Eye (tissue), 1 donor: ENCODE data around the gene WASF2.

ENCODE experiments used
- DNase-seq: peaks from one replicate; pipeline ENCODE4 v3.0.0-alpha.2; 2015

Gene WASF2

DNA sequence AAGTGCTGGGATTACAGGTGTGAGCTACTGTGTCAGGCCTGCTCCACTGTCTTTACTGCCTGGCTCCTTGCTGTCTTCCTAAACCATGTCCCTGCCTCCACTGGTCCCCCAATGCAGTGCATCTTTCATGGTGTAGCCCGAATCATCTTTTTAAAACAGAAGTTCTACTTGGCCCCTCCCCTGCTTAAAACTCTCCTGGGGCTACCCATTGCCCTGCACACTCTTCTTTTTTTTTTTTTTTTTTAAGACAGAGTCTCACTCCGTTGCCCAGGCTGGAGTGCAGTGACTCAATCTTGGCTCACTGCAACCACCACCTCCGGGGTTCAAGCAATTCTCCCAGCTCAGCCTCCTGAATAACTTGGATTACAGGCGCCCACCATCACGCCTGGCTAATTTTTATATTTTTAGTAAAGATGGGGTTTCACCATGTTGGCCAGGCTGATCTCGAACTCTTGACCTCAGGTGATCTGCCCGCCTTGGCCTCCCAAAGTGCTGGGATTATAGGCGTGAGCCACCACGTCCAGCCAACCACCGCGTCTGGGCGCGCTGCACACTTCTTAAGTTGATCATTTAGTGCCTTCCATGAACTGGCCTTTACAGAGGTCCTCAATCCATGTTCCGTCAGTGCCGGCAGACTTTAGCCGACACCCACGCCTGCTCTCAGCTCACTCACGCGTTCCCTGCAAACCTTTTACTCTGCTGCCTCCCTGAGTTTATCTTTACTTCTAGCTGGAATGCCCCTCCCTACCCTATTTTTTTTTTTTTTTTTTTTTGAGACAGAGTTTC is 117.8 kb downstream of the WASF2 start:
- DNase-seq, result no peak

DNA sequence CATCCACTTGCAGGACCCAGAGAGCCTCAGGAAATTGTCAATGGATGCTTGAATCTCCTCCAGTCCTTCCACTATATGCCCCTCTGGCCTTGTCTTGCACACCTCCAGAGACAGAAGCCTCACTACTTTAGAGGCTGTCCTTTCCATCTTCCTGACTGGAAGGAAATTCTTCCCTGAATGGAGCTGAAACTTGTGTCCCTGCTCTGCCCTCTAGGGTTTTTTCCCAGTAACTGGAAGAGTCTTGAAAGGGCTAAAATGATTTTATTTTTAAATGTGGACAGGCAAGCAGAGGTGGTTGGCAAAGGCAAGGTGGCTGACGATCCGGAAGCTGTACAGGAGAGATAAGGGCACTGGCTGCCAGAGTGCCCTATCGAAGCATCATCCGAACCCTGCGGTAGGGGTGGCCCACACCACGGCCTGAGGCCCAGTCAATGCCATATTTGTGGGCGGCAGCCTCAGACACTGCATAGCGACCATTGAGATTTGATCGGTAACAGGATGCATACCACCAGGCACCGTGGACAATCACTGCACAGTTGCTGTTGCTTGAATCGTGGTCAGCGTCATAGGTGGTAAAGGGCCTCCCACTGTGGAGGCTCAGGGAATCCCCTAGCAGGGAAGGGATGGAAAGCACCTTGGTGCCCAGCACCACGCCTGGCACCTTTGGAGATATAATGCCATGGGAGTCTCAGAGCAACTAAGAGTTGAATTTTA is 120.9 kb downstream of the WASF2 start:
- no peak for DNase-seq

- no peak for DNase-seq
Observed at GRCh38 chr1:27367160-27367650, 122.8 kb downstream of the WASF2 start.

GRCh38 chr1:27366411-27367159 is 123.4 kb downstream of the WASF2 start, which contains the start of gene MAP3K6:
MAP3K6 (minus strand) TSS chr1:27366961; CDS start chr1:27366597, 364 bp downstream.
- peak; percentile 83 for DNase-seq

DNA sequence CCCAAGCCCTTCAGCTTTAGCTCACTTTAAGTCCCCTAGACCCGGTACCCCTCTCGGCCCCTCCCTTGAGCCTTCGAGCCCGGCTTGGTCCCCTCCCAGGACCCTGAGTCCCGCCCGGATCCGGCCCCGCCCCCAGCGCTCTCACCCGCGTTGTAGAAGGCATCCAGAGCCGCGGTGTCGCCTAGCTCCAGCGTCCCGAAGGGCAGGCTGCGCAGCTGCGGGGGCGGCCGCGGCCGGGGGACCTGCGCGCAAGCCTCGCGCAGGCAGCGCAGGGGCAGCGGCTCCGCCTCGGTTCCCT is 123.9 kb downstream of the WASF2 start:
- DNase-seq, result peak; percentile 88

- peak; percentile 95 for DNase-seq
Observed at GRCh38 chr1:27365372-27366112, 124.4 kb downstream of the WASF2 start.

DNA sequence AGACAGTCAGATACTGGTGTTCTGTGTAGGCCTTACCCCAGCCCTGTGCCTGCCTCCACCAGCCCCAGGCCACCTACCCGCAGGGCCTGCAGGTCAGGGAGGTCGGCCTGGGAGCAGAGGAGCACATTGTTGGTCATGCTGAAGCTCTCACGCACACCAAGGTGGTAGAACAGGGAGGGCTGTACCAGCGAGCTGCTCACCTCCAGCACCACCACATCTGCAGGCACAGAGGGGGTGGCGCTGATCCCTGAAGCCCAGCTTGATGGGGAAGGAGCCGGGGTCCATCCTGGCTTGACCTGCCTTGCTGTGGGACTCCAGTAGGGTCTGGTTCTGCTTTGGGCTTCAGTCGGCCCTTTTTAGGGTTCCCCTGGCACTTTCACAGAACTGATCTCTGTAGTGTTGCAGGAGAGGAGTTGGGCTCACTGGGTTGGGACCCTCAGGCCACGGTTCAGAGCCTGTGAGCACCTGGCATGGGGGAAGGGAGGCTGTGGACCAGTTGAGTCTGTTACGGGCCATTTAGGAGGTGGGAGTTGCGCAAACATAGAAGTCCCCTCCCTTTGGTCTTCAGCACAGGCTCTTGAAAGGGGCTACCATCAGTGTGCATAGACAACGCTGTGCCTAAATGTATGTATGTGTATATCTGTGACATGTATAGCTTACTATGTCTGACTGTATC is 125.1 kb downstream of the WASF2 start:
- DNase-seq, result no peak

GRCh38 chr1:27363766-27364695 is 125.9 kb downstream of the WASF2 start:
- no peak for DNase-seq

DNA sequence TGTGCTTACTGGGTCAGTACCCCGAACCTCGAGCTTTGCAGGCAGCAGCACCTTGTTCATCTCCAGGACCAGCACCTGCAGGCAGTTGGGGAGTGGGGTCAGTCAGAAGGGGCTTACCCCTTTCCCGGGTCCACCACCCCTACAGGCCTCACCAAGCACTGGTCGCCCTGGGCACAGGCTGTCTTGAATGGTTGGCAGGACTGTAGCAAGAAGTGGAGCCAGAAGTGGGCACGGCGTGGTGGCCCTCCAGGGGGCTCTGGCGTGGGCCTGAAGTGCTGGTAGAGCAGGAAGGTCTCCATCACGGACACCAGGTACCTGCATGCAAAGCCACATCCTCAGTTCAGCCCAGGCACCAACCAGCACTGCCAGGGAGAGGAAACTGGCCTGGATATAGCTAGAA is 128.4 kb downstream of the WASF2 start:
- no peak for DNase-seq

GRCh38 chr1:27361044-27361402 is 128.9 kb downstream of the WASF2 start:
- DNase-seq, result no peak

GRCh38 chr1:27360159-27361043 is 129.6 kb downstream of the WASF2 start:
- DNase-seq, result peak; percentile 78

GRCh38 chr1:27359822-27360158 is 130.2 kb downstream of the WASF2 start:
- DNase-seq, result no peak

DNA sequence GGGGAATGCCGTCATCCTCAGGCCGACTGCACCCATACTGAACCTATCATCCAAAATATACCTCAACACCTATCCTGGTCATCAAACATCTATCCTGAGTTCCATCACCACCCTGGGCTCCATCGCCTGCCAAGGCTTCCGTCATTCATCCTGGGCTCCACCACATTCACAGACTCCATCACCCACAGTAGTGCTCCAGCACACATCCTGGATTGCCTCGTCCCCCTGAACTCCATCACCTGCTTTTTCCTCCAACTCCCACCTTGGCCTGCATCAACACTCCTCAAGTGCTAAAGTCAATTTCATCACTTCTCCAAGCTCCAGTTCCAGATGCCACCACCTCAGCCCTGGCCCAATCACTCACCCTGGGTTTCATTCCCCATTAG is 131.0 kb downstream of the WASF2 start:
- no peak for DNase-seq

GRCh38 chr1:27358038-27358927 is 131.7 kb downstream of the WASF2 start:
- no peak for DNase-seq

- DNase-seq, result peak; percentile 87
Observed at GRCh38 chr1:27357281-27358037, 132.5 kb downstream of the WASF2 start.

DNA sequence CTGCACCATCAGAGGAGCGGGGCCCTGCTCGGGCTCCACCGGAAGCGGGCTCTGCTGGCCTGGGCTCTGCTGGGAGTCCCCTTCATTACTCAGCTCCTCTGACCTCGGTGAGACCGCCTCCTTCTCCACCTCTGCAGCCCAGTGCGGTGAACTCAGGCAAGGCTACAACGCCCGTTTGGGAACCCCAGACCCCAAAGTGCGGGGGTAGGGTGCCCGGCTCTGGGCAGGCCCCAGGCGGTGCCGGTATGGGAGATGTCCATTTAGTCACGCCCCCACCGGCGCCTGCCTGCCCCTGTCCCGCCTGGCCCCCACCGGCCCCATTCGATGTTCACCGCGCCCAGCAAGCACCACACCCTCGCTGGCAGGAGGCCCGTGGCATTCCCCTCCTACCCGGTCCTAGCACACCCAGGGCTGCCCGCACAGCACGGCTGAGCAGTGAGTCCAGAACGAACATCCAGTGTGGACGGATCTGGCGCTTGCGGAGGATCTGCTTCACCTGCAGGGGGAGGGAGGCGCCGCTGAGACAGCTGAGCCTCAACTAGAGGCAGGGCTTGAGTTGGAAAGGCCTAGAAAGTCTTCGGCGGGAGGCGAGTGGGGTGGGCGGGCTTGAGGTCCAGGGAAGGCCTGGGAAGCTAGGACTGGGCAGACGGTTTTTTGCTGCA is 133.2 kb downstream of the WASF2 start:
- no peak for DNase-seq

DNA sequence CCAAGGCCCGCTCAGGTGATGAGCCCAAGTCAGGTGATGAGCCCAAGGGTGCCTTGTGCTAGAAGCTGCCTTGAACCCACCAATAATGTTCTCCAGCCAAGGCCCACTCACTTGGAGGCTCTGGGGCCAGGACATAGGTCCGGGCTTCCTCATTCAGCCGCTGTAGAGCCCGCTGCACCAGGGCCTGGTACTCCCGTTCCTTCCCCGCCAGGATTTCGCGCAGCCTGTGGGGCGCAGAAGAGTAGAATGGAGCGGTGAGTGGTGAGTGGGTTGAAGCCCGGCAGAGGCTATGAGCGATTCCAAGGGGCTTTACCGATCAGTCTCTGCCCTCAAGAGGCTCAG is 133.7 kb downstream of the WASF2 start:
- no peak for DNase-seq

GRCh38 chr1:27355683-27356082 is 134.3 kb downstream of the WASF2 start:
- no peak for DNase-seq
